A549 (cell line): Measurements from ENCODE around the gene TCF4.

Experiments used
- CEBPB ChIP-seq, 2 experiments: fragments of >200 bp in 1 of 2; sonication (Bioruptor Twin) in 1 of 2; formaldehyde crosslinking in 1 of 2; IDR thresholded peaks; 2 replicates each; pipeline ENCODE4 v1.6.1; 2012 to 2016
- CHD4 ChIP-seq: fragments of 200-600 bp; sonication (generic); IDR thresholded peaks from 2 replicates; pipeline ENCODE4 v1.6.1; 2016; ENCODE audit warnings: antibody characterized with exemption, mild to moderate bottlenecking, borderline replicate concordance
- POLR2A ChIP-seq: IDR thresholded peaks from 2 replicates; pipeline ENCODE4 v1.6.1; 2012; ENCODE audit warnings: mild to moderate bottlenecking, low read length
- POLR2AphosphoS2 ChIP-seq: conservative IDR thresholded peaks from 2 replicates; pipeline ENCODE4 v1.6.1; 2012; ENCODE audit warnings: low read length, improper control_type of control experiment, inconsistent platforms
- RAD21 ChIP-seq, 2 experiments: fragments of >200 bp in 1 of 2; sonication (Bioruptor Twin) in 1 of 2; formaldehyde crosslinking in 1 of 2; IDR thresholded peaks in 1 of 2; conservative IDR thresholded peaks in 1 of 2; 2 replicates in 1 of 2; 3 replicates in 1 of 2; pipeline ENCODE4 v1.6.1; 2012 to 2018; ENCODE audit warnings: inconsistent platforms in 1 of 2
- RCOR1 ChIP-seq: fragments of 150-350 bp; IDR thresholded peaks from 2 replicates; pipeline ENCODE4 v1.6.1; 2014; ENCODE audit warnings: antibody characterized with exemption, low read length, low read depth
- RFX5 ChIP-seq: fragments of 450-650 bp; IDR thresholded peaks from 2 replicates; pipeline ENCODE4 v1.7.1; 2014; ENCODE audit warnings: antibody characterized with exemption, mild to moderate bottlenecking, moderate library complexity
- USF2 ChIP-seq: fragments of 450-650 bp; IDR thresholded peaks from 2 replicates; pipeline ENCODE4 v1.6.1; 2014; ENCODE audit warnings: antibody characterized with exemption
- TF ChIP-seq, protein P1 (sequence below): fragments of >200 bp; sonication (Bioruptor Twin); formaldehyde crosslinking; IDR thresholded peaks from 3 replicates; pipeline ENCODE4 v1.5.1; 2016
- TF ChIP-seq, protein P2 (sequence below): fragments of 250-450 bp; sonication (Bioruptor Pico); IDR thresholded peaks from 2 replicates; pipeline ENCODE4 v1.5.0; 2021; ENCODE audit warnings: mild to moderate bottlenecking, moderate library complexity, borderline replicate concordance

DNA sequence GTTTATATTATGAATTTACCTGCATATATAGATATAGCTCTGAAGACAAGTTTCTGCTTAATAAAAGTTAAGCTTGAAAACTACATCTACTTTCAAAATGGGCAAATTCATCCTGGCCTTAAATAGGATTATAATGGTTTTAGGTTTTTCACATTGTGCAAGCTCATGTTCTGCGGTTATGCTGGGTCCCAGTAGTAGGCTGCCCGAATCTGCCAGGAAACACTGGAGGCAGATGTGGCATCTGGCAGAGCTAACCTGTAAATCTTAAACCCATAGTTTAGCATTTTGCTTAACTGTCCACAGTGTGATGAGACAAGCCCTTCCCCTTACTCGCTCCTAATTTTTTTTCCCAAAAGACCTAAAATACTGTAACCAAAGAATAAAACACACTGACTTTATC, 234.2 kb downstream of the TCF4 start:
- TF ChIP-seq CEBPB (IDR thresholded peaks at IDR 0.05): no peak
- no peak for TF ChIP-seq POLR2A
- no peak for TF ChIP-seq POLR2AphosphoS2
- TF ChIP-seq RAD21 (conservative IDR thresholded peaks at IDR 0.05 in 1 of 2, IDR thresholded peaks at IDR 0.05 in 1 of 2): no peak
- TF ChIP-seq, protein P1, sequence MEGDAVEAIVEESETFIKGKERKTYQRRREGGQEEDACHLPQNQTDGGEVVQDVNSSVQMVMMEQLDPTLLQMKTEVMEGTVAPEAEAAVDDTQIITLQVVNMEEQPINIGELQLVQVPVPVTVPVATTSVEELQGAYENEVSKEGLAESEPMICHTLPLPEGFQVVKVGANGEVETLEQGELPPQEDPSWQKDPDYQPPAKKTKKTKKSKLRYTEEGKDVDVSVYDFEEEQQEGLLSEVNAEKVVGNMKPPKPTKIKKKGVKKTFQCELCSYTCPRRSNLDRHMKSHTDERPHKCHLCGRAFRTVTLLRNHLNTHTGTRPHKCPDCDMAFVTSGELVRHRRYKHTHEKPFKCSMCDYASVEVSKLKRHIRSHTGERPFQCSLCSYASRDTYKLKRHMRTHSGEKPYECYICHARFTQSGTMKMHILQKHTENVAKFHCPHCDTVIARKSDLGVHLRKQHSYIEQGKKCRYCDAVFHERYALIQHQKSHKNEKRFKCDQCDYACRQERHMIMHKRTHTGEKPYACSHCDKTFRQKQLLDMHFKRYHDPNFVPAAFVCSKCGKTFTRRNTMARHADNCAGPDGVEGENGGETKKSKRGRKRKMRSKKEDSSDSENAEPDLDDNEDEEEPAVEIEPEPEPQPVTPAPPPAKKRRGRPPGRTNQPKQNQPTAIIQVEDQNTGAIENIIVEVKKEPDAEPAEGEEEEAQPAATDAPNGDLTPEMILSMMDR: no peak
- no peak for TF ChIP-seq RCOR1
- TF ChIP-seq RFX5: no peak
- TF ChIP-seq CHD4: no peak
- TF ChIP-seq USF2: no peak
- TF ChIP-seq, protein P2, sequence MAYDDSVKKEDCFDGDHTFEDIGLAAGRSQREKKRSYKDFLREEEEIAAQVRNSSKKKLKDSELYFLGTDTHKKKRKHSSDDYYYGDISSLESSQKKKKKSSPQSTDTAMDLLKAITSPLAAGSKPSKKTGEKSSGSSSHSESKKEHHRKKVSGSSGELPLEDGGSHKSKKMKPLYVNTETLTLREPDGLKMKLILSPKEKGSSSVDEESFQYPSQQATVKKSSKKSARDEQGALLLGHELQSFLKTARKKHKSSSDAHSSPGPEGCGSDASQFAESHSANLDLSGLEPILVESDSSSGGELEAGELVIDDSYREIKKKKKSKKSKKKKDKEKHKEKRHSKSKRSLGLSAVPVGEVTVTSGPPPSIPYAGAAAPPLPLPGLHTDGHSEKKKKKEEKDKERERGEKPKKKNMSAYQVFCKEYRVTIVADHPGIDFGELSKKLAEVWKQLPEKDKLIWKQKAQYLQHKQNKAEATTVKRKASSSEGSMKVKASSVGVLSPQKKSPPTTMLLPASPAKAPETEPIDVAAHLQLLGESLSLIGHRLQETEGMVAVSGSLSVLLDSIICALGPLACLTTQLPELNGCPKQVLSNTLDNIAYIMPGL (CRISPR knock-in tag): no peak
